Activated T-helper 1 cell treated with Interleukin-2 at 50 U/mL for 16 hours (primary cell): ENCODE results near the gene MTG1.
"Not testable (repeated sequence)": the region's sequence is repeated elsewhere in the genome, so short reads cannot be mapped to it uniquely, and the experiment has no call there.

ENCODE experiments used
- DNase-seq: peaks from one replicate; pipeline ENCODE4 v3.0.0-alpha.2; 2020; ENCODE audit warnings: low read depth

The MTG1 gene

DNA sequence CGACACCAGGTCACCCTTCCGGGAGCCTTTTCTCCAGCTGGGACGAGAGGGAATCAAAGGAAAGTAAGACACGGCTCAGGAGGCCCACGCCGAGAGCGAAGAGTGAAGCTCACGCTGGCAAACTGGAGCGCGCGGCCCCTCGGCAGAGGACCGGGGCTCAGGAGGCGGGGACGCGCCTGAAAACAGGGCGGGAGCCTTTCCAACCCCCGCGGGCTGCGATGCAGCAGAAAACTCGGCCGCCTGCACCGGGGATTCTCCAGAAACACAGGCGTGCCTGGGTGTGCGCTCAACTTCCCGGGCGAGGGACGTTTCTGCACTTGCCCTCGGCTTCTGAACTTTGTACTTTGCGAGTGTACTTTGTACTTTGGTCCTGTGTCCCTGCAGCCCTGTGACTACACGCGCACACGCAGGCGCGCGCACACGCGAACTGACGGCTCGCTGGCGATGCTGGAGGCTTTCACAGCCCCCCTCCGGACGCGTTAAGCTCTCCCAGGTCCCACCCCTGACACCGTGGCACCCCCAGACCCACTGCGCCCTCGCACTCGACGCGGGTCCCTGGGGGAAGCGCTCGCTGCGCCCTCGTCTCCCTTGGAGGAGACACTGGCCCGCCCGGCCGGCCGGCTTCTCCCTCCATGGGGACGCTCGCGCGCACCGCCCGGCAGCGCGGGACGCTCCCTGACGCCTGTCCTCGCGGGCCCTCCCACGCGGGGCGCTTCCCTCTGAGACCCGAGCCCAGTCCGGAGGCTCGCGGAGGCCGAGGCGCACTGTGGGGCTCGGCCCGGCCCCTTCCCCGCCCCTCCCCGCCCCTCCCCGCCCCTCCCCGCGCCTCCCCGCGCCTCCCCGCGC is 15.5 kb upstream of the MTG1 start:
- DNase-seq: peak; percentile 41

DNA sequence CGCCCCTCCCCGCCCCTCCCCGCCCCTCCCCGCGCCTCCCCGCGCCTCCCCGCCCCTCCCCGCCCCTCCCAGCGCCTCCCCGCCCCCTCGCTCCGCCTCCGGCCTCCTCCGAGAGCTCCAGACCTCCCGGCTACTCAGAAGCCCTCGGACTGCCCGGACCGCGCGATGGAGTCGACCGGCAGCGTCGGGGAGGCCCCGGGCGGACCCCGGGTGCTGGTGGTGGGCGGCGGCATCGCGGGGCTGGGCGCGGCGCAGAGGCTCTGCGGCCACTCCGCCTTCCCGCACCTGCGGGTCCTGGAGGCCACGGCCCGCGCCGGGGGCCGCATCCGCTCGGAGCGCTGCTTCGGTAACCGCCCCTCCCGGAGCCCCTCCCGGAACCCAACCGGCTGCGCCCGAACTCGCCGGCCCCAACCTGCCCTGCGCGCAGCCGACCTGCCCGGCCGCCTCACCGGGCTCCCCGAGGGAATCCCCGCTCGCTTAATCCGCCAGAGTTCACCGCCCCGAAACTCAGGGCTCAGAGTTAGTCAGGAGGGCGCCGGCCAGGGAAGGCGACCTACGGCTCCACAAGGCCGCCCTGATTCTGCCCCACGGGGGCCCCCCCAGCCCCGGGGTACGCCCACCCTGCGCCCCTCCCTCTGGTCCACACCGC is 14.7 kb upstream of the MTG1 start, which contains the start of gene PAOX:
Gene PAOX (plus strand): TSS at position 111 of the 649 bp plus-strand sequence. CDS start 55 bp downstream, at position 166.
- DNase-seq: peak; percentile 47

DNA sequence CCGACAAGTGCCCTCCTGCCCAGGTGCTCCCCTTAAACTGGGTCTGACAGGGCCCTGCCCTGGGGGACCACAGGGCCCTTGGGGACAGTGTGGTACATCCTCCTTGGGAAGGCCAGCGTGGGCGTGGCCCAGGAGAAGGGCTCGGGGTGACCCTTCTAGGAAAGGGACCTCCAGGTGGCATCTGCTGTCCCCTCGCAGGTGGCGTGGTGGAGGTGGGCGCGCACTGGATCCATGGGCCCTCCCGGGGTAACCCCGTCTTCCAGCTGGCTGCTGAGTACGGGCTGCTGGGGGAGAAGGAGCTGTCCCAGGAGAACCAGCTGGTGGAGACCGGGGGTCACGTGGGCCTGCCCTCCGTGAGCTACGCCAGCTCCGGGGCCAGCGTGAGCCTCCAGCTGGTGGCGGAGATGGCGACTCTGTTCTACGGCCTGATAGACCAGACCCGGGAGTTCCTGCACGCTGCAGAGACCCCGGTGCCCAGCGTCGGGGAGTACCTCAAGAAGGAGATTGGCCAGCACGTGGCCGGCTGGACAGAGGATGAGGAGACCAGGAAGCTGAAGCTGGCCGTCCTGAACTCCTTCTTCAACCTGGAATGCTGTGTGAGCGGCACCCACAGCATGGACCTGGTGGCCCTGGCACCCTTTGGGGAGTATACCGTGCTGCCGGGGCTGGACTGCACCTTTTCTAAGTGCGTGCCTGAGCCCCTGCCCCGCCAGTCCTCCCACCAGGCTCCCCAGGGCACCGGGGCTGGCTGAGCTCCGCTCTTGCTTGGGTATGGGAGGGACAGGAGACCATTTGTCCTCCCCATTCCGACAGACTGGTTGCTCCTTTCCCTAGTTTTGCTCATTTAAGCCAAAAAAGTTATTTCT is 13.9 kb upstream of the MTG1 start:
- no peak for DNase-seq

DNA sequence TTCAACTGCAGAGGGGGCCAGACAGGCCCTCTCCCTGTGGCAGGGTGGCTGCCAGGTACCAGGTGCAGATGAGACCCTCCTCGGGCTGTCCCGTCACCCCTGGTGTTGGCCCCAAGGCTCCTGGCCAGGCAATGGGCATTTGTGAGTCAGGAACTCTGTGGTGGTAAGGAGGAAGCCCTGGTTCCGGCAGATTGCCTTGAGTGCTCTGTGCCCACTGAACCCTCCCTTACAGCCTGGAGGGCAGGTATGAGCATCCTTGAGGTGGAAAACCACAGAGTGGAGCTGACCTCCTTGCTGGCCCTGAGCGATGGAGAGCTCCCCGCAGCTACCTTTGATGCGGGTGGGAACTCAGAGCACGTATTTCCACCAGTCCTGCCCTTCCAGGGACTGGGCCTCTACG is 12.9 kb upstream of the MTG1 start:
- no peak for DNase-seq

DNA sequence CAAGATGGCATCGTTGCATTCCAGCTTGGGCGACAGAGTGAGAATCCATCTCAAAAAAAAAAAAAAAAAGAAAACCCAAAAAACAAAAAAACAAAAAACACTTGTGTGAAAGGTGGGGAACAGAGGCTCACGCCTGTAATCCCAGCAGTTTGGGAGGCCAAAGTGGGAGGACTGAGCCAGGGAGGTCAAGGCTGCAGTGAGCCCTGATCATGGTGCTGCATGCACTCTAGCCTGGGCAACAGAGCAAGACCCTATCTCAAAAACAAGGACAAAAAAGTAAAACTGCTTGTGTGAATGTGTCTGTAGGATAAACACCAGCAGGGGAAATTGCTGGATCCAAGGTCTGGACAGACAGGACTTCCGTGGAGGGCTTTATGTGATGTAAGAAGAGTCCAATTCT is 10.4 kb upstream of the MTG1 start:
- DNase-seq: no peak

DNA sequence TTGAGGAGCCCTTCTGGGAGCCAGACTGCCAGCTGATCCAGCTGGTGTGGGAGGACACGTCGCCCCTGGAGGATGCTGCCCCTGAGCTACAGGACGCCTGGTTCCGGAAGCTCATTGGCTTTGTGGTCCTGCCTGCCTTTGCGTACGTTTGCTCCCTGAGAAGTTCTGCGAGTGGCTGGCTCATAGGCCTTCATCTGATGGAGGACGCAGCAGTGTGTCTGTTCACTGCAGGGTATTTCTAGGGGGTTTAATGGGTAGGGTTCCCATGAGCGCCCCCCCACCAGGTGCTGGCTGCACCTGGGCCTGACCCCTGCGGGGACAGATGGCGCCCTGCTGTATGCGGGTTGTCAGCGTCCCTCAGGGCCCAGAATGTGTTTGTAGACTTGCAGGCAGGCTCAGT is 9.9 kb upstream of the MTG1 start:
- no peak for DNase-seq

DNA sequence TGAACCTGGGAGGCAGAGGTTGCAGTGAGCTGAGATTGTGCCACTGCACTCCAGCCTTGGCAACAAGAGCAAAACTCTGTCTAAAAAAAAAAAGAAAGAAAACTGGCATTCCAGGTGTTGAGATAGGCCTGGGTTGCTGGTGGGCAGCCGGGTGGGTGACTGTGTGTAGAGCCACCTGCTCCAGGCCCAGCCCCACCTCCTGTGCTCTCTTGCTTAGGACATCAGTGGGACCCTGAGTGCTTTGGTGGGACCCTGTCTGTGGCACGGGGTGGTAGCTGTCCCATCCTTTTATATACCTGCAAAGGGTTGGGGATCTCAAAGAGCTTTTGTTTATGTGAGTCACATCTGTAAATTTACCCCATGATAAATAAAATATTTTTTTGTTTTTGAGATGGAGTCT is 8.7 kb upstream of the MTG1 start:
- no peak for DNase-seq

DNA sequence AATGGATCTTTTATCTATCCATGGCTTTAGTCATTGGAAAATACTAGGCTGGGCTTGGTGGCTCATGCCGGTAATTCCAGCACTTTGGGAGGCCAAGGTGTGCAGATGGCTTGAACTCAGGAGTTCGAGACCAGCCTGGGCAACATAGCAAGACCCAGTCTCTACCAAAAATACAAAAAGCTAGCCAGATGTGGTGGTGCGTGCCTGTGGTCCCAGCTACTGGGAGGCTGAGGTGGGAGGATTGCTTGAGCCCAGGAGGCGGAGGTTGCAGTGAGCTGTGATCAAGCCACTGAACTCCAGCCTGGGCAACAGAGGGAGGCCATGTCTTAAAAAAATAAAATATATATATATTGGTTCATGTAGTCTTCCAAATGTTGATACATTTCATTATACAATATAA is 7.0 kb upstream of the MTG1 start:
- DNase-seq: not testable (repeated sequence)

DNA sequence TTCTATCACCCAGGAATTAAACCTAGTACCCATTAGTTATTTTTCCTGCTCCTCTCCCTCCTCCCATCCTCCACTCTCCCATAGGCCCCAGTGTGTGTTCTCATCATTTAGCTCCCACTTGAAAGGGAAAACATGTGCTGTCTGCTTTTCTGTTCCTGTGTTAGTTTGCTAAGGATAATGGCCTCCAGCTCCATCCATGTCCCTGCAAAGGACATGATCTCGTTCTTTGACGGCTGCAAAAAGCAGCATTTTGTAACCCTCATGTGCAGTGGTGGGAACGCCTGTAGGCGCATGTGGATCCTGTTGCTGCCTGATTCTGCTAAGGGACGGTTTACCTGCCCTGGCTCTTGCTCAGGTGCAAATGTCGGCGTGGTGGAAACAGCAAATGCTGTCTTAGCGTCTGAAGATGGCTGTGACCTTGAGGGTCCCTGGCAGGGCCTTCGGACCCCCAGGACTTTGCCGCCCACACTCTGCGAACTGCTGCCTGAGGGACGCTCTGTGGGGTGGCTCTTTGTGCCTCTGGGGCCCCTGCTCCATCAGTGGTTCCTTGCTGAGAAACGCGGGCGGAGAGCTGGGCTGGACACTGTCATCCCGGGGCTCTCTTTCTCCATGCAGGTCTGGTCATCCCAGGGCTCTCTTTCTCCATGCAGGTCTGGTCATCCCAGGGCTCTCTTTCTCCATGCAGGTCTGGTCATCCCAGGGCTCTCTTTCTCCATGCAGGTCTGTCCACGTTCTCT is 5.6 kb upstream of the MTG1 start:
- no peak for DNase-seq

DNA sequence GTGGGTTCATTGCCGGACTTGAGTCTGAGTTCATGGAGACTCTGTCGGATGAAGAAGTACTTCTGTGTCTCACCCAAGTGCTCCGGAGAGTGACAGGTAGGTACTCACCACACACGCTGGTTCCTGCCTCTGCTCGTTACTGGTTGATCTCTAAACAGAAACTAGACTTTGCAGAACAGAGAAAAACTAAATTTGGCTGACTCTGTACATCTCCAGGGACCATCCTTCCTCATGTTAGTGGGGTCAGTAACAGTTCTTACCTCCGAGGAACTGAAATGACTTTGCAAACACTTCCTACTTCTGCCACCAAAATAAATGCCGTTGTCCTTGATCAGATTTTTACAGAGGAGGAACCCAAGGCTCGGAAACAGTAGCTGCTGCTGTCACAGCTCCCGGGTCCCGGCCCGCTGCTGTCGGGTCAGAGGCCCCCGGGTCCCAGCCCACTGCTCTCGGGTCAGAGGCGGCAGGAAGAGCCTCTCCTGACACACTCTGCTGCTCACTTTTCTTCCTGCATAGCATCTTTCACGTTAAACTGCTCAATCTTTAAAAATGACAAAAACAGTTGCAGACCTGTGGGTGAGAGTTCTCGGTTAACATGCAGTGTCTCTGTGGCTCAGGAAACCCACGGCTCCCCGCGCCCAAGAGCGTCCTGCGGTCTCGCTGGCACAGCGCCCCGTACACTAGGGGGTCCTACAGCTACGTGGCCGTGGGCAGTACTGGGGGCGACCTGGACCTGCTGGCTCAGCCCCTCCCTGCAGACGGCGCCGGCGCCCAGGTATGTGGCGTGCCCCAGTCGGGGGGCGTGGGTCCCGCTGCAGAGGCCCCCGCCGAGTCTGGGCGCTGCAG is 4.8 kb upstream of the MTG1 start:
- no peak for DNase-seq

DNA sequence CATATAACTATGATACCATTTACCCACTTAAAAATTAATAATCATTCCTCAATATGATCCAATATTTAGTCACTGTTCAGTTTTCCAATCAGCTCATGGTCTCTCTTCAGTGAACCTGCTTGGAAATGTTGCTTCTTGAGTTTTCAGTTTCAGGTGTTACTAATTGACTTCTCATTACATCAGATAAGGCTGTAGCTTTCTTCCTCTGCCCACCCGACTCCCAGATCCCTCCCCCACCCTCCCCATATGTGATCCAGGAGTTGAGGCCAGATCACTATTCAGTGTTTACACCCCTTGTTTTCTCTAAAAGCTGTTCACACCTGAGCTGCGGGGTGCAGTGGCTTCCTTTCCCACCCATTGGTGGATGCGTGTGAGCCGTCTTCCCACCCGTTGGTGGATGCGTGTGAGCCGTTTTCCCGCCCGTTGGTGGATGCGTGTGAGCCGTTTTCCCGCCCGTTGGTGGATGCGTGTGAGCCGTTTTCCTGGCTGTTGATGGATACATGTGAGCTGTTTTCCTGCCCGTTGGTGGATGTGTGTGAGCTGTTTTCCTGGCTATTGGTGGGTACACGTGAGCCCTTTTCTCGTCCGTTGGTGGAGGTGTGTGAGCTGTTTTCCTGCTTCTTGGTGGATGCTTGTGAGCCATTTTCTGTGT is 3.2 kb upstream of the MTG1 start:
- no peak for DNase-seq

DNA sequence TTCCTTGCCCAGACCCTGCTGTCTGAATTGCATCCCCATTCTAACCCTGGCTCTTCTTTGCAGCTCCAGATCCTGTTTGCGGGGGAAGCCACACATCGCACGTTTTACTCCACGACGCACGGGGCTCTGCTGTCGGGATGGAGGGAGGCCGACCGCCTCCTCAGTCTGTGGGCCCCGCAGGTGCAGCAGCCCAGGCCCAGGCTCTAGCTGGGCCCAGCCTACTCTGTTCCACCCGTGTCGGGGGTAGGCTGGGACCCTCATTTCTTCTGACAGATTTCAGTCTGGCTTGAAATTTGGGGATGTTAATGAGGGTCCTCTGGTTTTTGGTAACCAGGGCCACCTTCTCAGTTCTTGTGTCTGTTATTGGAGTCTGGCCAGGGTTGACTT is 2.7 kb upstream of the MTG1 start:
- DNase-seq: no peak

DNA sequence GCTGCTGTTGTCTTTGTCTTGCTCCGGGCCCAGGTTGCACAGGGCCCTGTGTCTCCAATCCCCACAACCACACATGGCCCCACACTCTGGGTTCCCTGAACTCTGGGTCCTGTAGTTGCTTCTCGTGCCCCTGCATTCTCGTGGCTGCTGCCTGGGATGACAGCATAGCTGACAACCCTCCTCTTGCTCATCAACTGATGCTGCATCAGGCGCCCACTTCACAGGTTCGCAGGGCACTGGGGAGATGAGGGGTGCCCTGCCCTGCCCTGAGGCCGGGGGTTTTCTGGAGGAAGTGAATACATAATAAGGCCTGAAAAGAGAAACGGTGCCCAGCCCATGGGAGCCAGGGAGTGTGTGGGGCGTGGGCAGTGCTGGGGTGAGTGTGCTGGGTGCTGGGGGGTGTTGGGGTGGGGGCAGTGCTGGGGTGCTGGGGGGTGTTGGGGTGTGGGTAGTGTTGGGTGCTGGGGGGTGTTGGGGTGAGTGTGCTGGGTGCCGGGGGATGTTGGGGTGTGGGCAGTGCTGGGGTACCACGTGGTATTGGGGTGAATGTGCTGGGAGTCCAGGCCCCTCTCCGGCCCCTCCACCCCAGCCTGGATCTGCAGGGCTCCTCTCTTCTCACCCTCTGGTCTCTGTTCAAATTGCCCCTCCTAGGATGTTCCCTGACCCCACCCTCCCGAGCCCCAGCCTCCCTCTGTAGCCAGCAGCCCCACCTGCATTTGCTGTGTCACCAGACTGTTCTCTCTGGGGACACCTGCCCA is 2.0 kb upstream of the MTG1 start:
- DNase-seq: no peak

DNA sequence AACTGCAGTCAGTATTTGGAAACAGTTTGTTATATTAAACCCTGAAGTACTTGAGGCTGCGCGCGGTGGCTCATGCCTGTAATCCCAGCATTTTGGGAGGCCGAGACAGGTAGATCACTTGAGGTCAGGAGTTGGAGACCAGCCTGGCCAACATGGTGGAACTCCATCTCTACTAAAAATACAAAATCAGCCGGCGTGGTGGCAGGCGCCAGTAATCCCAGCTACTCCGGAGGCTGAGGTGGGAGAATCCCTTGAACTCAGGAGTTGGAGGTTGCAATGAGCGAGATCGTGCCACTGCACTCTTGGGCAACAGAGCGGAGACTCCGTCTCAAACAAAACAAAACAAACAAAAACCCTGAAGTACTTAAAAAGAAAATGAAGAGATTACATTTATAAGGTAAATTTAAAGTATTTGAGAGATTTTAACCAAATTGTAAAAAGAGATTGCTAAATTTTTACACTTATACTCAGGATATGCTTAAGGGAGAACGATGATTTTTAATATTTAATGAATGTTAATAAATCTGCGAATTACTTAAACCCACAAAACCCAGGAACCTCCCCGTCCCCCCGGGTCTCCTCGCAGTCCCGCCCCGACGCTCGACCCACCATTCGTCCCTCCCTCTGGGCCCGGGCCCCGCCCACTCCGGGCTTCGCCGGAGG is 425 bp upstream of the MTG1 start:
- no peak for DNase-seq

DNA sequence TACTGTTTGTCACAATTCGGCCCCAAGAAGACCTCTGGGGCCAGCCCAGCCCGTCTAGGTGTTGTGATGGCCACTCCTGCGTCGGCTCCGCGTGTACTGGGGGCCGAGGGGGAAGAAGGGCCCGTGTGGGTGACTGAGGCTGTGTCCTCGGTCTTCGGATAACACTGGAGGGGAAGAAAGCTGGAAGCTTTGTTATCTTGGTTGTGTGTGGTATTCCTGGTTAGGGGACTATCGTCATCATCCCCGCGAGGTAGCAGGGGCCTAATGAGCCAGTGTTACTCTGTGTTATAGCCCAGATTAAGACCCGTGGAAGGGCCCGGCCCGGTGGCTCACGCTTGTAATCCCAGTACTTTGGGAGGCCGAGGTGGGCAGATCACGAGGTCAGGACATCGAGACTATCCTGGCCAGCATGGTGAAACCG is 854 bp downstream of the MTG1 start:
- no peak for DNase-seq

DNA sequence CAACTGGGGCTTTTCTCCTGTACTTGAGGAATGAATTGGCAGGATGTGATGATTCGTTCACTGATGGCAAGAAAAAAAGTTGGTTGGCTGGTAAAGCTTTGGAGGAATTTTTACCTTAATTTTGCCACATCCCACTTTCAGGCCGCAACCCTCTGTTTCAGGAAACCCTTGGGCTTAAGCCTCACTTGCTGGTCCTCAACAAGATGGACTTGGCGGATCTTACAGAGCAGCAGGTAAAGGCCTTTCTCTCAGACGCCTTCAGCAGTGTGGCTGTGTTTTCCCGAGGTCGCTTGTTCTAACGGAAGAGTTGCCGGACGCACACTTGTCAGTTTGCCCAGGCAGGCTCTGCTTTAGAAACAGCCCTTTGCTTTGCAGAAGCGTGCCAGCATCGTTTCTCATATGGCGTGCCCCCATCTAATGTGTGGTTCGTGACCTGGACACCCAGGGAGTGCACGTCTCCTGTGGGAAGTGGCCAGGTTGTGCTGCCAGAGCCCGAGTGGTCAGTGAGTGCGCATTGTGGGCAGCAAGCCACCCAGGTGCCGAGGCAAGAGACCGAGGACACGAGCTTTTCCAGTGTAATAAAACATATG is 2.2 kb downstream of the MTG1 start:
- DNase-seq: no peak

DNA sequence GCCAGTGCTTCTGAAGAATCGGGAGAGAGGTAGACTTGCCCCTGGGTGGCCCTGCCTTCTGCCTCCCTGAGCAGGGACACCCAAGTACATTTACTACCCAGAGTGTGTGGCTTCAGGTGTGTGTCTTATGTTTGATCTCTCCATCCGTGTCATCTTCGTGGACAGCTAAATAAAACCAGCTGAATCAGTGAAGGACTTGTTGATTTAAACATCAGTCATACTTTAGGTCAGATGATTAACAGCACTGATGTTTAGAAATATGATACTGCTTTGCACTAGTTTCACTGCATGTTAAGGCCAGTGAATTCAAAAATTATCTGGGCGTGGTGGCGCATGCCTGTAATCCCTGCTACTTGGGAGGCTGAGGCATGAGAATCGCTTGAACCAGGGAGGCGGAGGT is 4.0 kb downstream of the MTG1 start:
- DNase-seq: no peak

DNA sequence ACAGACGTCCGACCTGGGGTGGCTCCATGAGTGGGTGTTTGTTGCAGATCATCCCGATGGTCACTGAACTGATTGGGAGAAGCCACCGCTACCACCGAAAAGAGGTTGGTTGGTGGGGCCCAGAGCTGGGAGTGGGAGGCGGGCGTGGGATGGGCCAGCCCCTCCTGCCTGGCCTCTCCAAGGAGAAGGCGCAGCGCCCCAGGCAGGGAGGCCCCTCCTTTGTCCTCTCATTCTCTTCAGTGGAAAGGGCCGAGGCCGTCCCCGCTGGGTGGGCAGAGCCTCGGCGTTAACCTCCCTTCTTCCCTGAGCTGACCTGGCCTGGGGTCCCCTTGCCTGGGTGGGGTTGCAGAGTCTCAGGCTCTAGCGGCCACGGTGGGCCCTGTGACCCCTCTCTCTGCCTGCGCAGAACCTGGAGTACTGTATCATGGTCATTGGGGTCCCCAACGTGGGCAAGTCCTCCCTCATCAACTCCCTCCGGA is 5.2 kb downstream of the MTG1 start:
- DNase-seq: no peak
